Breast epithelium (tissue), 3 donors: ENCODE data around the gene TECPR1.

Source experiments
- POLR2AphosphoS5 ChIP-seq, 3 donors: sonication (generic); formaldehyde crosslinking; IDR thresholded peaks; one replicate each; pipeline ENCODE4 v1.6.1; 2017; ENCODE audit warnings: antibody characterized with exemption in 3 of 3
- TF ChIP-seq, protein P1 (sequence below), 3 donors: fragments of 450-650 bp; IDR thresholded peaks; one replicate each; pipeline ENCODE4 v1.5.1; 2016 to 2017; ENCODE audit warnings: antibody characterized with exemption in 3 of 3, mild to moderate bottlenecking in 3 of 3, moderate library complexity in 3 of 3

DNA sequence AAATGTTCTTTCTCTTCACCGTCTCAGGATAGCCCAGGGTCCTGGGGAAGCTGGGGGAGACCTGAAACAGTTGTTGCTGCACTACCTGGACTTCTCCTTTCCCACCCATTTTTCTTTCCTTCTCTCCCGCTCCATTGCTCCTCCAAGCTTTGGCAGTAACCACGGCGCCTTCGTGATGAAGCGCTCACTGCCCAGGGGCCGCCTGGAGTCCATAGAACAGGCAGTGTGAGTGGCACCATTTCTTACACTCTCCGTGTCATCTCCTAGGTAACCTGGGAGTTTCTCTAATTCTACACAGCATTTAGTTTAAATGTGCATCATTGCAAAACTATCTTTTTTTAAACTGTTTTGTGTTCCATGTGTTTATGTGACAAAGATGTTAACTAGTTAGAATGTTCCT is 81.1 kb downstream of the TECPR1 start:
- no peak for TF ChIP-seq POLR2AphosphoS5 (IDR thresholded peaks at IDR 0.05)
- TF ChIP-seq, protein P1, sequence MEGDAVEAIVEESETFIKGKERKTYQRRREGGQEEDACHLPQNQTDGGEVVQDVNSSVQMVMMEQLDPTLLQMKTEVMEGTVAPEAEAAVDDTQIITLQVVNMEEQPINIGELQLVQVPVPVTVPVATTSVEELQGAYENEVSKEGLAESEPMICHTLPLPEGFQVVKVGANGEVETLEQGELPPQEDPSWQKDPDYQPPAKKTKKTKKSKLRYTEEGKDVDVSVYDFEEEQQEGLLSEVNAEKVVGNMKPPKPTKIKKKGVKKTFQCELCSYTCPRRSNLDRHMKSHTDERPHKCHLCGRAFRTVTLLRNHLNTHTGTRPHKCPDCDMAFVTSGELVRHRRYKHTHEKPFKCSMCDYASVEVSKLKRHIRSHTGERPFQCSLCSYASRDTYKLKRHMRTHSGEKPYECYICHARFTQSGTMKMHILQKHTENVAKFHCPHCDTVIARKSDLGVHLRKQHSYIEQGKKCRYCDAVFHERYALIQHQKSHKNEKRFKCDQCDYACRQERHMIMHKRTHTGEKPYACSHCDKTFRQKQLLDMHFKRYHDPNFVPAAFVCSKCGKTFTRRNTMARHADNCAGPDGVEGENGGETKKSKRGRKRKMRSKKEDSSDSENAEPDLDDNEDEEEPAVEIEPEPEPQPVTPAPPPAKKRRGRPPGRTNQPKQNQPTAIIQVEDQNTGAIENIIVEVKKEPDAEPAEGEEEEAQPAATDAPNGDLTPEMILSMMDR (IDR thresholded peaks at IDR 0.05) = no peak
